Suprapubic skin (tissue), 4 donors: ENCODE results near the gene LAX1. TPM values are rescaled to one million over a fixed set of nuclear protein-coding genes. Genes with fewer than 3 reads are reported as not detected.

Experiments
- total RNA-seq, 4 donors: library from RNA; depleted of rRNA; stranded (reverse); fragments of >200 nt; gene quantifications; one replicate each; pipeline ENCODE4 v1.1.0, GENCODE V29; 2016

LAX1 gene
- total RNA-seq, 4 donors from 2014 or later, result 0.25 to 0.97 (median 0.45) TPM; not detected in 1

Other genes starting within 250 kb of the LAX1 start
- gene ATP2B4, start 138.4 kb upstream of the LAX1 start, total RNA-seq, result 100 to 1,000 TPM; 164 to 220 (median 166) TPM
- 10 to 100 TPM; 19.2 to 76.7 (median 30.3) TPM for gene ZBED6, start 30.4 kb downstream of the LAX1 start, total RNA-seq
- 100 to 1,000 TPM in 3 of 4 donors, 10 to 100 TPM in 1; 99.8 to 153 (median 110) TPM for gene ZC3H11A, start 30.4 kb downstream of the LAX1 start, total RNA-seq
- 10 to 100 TPM; 17.8 to 90.2 (median 42.4) TPM for gene SNRPE, start 96.4 kb downstream of the LAX1 start, total RNA-seq